NOMO-1 treated with DMSO at 0.1 percent for 48 hours (cell line): Measurements from ENCODE around the gene TMEM51.

ENCODE experiments used
- DNase-seq: peaks from one replicate; lab custom pipeline; 2025; ENCODE audit not compliant: unreplicated experiment; lab: John Stamatoyannopoulos, UW

TMEM51 gene

DNA sequence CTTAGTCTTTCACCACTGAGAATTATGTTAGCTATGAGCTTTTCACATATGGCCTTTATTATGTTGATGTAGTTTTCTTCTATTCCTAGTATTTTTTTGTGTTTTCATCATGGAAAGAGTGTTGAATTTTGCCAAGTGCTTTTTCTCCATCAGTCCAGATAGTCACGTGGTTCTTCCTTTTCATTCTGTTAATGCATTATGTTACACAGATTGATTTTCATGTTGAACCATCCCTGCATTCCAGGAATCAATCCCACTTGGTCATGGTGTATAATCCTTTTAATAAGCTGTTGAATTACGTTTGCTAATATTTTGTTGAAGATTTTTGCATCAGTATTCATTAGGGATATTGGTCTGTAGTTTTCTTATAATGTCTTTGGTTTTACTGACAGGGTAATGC, 111.2 kb downstream of the TMEM51 start:
- DNase-seq: no peak
